GM18526 (cell line): Measurements from ENCODE around the gene ATP11C.

Source experiments
- POLR2A ChIP-seq: IDR thresholded peaks from 3 replicates; pipeline ENCODE4 v1.6.1; 2011; ENCODE audit not compliant: insufficient read length; ENCODE audit errors: extremely low read depth

Gene ATP11C

DNA sequence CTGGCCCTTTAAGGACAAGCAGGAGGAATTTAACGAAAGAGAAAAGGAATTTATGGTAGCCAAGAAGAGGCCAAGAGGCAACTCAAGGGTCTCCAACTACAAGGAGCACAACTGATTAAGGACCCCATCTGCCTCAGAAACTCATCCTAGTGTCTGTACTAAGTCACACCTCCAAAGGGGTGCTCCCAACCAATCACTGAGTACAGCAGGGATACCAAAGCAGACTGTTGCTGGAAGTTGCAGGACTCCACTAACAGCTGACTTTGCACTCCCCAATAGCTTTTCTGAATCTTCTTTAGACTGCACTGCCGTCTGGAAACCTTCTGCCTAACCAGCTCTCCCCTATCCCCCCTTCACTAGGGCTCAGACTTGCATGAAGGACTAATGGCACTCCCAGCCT is 50.6 kb downstream of the ATP11C start:
- no peak for TF ChIP-seq POLR2A

- TF ChIP-seq POLR2A, result no peak
These were observed 51.3 kb downstream of the ATP11C start for GRCh38 chrX:139881572-139881971.

DNA sequence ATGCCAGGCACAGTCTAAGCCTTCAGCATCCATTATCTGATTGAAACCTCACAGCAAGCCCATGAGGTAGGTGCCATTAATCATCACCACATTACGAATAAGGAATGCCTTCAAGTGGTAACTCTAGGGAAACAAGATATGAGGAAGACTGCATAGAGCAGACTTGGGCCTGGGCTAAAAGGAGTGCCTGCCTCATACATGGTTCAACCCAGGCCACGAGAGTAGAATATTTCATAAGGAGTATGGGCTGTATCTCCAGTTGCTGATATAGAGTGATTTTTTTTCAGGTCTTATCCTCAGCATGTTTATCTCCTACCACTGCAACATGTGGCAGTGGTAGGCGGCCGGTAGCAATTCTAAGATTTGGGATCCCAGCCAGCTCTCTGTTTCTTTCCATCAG is 51.7 kb downstream of the ATP11C start:
- TF ChIP-seq POLR2A, result no peak

DNA sequence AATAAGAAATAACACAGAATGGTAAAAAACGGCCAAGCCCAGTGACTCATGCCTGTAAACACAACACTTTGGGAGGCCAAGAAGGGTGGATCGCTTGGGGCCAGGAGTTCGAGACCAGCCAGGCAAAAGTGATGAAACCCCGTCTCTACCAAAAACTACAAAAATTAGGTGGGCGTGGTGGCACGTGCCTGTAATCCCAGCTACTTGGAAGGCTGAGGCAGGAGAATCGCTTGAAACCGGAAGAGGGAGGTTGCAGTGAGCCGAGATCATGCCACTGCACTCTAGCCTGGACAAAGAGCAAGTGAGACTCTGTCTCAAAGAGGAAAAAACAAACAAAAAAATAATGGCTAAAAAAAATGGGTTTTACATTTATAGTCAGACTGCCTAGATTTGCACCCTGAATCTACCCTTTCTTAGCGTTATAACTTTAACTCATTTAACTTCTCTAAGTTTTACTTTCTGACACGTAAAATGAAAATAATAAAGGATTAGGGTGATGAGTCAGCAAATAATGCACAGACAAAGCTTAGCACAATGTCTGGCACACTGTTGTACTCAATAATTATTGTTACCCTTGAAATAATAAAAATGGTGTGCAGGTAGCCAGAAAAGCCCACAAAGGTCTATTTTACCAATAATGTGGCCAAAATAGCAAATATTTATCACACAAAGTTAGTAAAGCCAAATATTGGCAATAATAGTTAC is 55.0 kb downstream of the ATP11C start:
- no peak for TF ChIP-seq POLR2A

DNA sequence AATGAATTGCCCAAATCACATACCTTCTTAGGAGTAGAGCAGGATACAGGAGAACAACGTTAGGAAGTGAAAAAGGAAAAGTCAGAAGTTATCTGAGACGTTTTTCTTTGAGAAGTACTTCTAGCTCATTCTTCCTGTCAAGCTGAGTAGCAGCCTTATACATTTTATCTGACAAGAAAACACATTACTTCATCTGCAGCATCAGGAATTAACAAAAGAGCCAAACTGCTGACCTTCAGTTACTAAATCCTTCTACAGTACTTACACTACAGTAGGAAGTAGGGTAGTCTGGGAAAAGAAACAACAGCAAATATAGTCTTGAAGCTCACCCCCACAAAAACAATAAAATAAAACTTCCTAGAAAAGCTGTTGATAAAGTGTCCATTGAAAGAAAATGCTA is 57.0 kb downstream of the ATP11C start:
- no peak for TF ChIP-seq POLR2A

- TF ChIP-seq POLR2A, result no peak
These were observed 63.1 kb downstream of the ATP11C start for GRCh38 chrX:139869796-139870195.

- TF ChIP-seq POLR2A, result no peak
These were observed 68.2 kb downstream of the ATP11C start for GRCh38 chrX:139864640-139865039.

DNA sequence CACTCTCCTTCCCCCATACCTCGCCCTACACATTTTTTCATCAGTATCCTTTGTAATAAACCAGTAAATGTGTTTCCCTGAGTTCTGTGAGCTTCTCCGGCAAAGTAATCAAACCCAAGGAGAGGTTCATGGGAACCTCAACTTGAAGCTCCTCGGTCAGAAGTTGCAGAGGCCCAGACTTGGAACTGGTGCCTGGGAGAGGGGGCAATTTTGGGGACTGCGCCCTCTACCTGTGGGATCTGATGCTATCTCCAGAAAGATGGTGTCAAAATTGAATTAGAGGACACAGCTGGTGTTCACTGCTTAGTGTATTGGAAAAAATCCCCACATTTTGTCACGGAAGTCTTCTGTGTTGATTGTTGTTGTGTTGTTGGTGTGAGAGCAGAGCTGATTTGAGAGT is 70.6 kb downstream of the ATP11C start:
- no peak for TF ChIP-seq POLR2A

DNA sequence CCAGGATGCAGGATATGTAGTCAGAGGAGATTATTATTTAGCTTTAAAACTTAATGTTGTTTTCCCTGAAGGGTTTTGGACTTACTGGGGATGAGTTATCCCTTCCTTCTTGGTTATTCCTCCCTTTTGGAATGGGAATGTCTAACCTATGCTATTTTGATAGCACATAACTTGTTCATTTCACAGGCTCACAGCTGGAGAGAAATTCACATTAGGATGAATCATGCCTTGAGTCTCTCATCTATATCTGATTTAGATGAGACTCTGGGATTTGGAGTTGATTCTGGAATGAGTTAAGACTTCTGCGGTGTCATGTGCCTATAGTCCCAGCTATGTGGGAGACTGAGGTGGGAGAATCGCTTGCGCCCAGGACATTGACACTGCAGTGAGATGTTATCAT is 81.1 kb downstream of the ATP11C start:
- no peak for TF ChIP-seq POLR2A

- TF ChIP-seq POLR2A, result no peak
These were observed 81.9 kb downstream of the ATP11C start for GRCh38 chrX:139850968-139851367.

- no peak for TF ChIP-seq POLR2A
These were observed 88.0 kb downstream of the ATP11C start for GRCh38 chrX:139844884-139845283.

GRCh38 chrX:139844163-139844562 is 88.7 kb downstream of the ATP11C start:
- TF ChIP-seq POLR2A, result no peak

DNA sequence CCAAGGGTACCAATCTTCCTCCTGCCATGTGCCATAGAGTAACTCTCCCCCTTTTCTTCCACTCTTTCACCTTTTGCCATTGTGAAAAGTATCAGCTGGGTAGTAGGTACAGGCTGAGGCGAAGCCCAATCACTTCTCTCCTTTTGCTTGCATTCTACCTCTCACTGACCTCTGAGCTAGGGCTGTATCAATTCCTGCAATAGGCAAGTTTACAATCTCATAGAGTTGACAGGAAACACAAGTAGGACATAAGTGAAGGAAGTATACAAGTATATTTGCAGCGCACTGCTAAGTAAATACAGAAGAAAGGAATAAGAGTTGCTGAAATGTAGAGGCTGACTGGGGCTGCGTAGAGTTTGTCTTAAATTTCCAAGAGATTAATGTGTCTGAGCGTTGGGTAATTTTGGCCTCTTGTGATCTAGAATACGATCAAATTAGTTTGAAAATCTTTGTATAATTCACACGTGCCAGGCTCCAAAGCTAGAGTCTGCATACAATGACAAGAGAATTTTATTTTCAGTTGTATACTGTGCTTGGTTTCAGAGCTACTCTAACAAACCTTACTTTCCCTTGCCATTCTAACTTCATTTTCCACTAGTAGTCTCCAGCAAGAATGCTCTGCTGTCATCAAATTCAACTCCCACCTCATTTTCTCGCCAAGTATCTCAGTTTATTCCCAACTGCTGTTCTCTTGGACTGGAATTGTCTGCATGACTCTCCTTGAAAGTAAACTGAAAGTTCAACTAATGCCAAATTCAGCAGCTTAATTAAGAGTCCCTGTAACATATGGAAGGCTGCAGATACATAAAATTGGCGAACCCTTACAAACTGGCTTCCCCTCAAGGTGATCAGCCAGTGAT is 90.3 kb downstream of the ATP11C start:
- no peak for TF ChIP-seq POLR2A

GRCh38 chrX:139834879-139835278 is 98.0 kb downstream of the ATP11C start:
- TF ChIP-seq POLR2A, result no peak

GRCh38 chrX:139832718-139833309 is 100.0 kb downstream of the ATP11C start:
- no peak for TF ChIP-seq POLR2A
